ENCODE results near the gene IL22RA2. TPM values are rescaled to one million over a fixed set of nuclear protein-coding genes. Genes with fewer than 3 reads are reported as not detected.

IL22RA2 gene
- total RNA-seq, 1 experiment from 2014 or later, result not detected

DNA sequence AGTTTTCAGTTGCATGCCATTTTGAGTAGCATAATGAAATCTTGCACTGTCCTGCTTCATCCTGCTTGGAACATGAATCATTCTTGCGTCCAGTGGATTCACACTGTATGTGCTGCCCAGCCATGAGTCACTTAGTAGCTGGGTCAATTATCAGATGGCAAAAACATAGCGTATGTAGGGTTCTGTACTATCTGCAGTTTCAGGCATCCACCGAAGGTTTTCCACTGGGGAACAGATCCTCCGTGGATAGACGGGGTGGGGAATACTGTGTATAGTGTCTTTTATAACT is 61.4 kb downstream of the IL22RA2 start (continued):
- TF ChIP-seq, protein P1, sequence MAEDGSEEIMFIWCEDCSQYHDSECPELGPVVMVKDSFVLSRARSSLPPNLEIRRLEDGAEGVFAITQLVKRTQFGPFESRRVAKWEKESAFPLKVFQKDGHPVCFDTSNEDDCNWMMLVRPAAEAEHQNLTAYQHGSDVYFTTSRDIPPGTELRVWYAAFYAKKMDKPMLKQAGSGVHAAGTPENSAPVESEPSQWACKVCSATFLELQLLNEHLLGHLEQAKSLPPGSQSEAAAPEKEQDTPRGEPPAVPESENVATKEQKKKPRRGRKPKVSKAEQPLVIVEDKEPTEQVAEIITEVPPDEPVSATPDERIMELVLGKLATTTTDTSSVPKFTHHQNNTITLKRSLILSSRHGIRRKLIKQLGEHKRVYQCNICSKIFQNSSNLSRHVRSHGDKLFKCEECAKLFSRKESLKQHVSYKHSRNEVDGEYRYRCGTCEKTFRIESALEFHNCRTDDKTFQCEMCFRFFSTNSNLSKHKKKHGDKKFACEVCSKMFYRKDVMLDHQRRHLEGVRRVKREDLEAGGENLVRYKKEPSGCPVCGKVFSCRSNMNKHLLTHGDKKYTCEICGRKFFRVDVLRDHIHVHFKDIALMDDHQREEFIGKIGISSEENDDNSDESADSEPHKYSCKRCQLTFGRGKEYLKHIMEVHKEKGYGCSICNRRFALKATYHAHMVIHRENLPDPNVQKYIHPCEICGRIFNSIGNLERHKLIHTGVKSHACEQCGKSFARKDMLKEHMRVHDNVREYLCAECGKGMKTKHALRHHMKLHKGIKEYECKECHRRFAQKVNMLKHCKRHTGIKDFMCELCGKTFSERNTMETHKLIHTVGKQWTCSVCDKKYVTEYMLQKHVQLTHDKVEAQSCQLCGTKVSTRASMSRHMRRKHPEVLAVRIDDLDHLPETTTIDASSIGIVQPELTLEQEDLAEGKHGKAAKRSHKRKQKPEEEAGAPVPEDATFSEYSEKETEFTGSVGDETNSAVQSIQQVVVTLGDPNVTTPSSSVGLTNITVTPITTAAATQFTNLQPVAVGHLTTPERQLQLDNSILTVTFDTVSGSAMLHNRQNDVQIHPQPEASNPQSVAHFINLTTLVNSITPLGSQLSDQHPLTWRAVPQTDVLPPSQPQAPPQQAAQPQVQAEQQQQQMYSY (CRISPR knock-in tag; IDR thresholded peaks at IDR 0.05), result no peak
- no peak for TF ChIP-seq ZNF396 (CRISPR knock-in tag; IDR thresholded peaks at IDR 0.05; ENCODE audit: borderline replicate concordance)
- no peak for TF ChIP-seq NFATC4 (CRISPR knock-in tag; IDR thresholded peaks at IDR 0.05)
- no peak for TF ChIP-seq ARID4B (CRISPR knock-in tag; IDR thresholded peaks at IDR 0.05; ENCODE audit: borderline replicate concordance)
- TF ChIP-seq E2F4 (CRISPR knock-in tag; IDR thresholded peaks at IDR 0.05; ENCODE audit: borderline replicate concordance, low read depth), result no peak
- no peak for TF ChIP-seq ELF4 (CRISPR knock-in tag; IDR thresholded peaks at IDR 0.05; ENCODE audit: low read depth)
- TF ChIP-seq AFF4 (CRISPR knock-in tag; IDR thresholded peaks at IDR 0.05; ENCODE audit: borderline replicate concordance), result no peak
- TF ChIP-seq, protein P2, sequence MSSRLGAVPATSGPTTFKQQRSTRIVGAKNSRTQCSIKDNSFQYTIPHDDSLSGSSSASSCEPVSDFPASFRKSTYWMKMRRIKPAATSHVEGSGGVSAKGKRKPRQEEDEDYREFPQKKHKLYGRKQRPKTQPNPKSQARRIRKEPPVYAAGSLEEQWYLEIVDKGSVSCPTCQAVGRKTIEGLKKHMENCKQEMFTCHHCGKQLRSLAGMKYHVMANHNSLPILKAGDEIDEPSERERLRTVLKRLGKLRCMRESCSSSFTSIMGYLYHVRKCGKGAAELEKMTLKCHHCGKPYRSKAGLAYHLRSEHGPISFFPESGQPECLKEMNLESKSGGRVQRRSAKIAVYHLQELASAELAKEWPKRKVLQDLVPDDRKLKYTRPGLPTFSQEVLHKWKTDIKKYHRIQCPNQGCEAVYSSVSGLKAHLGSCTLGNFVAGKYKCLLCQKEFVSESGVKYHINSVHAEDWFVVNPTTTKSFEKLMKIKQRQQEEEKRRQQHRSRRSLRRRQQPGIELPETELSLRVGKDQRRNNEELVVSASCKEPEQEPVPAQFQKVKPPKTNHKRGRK (CRISPR knock-in tag; IDR thresholded peaks at IDR 0.05; ENCODE audit: borderline replicate concordance), result no peak
- TF ChIP-seq ETV6 (CRISPR knock-in tag; IDR thresholded peaks at IDR 0.05), result no peak
- TF ChIP-seq E2F5 (CRISPR knock-in tag; IDR thresholded peaks at IDR 0.05), result no peak

All from WTC11 (cell line).